Activated CD4-positive, alpha-beta T cell treated with anti-CD3 and anti-CD28 coated beads, Interleukin-2, amount 10 ng/mL, durations not matched to agents 7 days and 5 days (primary cell): ENCODE measurements around the gene CFL1. TPM values are rescaled to one million over a fixed set of nuclear protein-coding genes. Genes with fewer than 3 reads are reported as not detected.
A peak's percentile ranks its signal among the peaks of the same experiment; 100 is the strongest.

Experiments used
- CTCF ChIA-PET: fragments of 350-600 bp; sonication (Branson Sonifier 250); formaldehyde crosslinking; loops from one replicate; lab custom pipeline; 2021; ENCODE audit warnings: antibody characterized with exemption; lab: Charles Lee
- POLR2A ChIA-PET: fragments of 350-600 bp; sonication (Branson Sonifier 250); formaldehyde crosslinking; loops from one replicate; lab custom pipeline; 2021; ENCODE audit warnings: antibody characterized with exemption; lab: Charles Lee
- DNase-seq: peaks from one replicate; pipeline ENCODE4 v3.0.0-alpha.2; 2020
- H3K27ac Mint-ChIP-seq: one replicate; pipeline ENCODE4 v1.8.0; 2021; ENCODE audit warnings: mild to moderate bottlenecking, moderate library complexity, mixed read lengths
- H3K27me3 Mint-ChIP-seq: one replicate; pipeline ENCODE4 v1.8.0; 2021; ENCODE audit warnings: mixed read lengths
- H3K36me3 Mint-ChIP-seq: one replicate; pipeline ENCODE4 v1.8.0; 2021; ENCODE audit warnings: low read depth, mixed read lengths
- H3K4me1 Mint-ChIP-seq: one replicate; pipeline ENCODE4 v1.8.0; 2021; ENCODE audit warnings: mixed read lengths
- H3K4me3 Mint-ChIP-seq: one replicate; pipeline ENCODE4 v1.8.0; 2021; ENCODE audit warnings: mild to moderate bottlenecking, moderate library complexity, mixed read lengths
- H3K9me3 Mint-ChIP-seq: one replicate; pipeline ENCODE4 v1.8.0; 2021; ENCODE audit warnings: mixed read lengths
- total RNA-seq, 2 experiments: library from RNA; stranded (reverse); gene quantifications; one replicate each; pipeline ENCODE4 v1.2.3, GENCODE V29; 2021

The CFL1 gene
- 1,000 to 10,000 TPM; 1,543 to 1,707 TPM for total RNA-seq

DNA sequence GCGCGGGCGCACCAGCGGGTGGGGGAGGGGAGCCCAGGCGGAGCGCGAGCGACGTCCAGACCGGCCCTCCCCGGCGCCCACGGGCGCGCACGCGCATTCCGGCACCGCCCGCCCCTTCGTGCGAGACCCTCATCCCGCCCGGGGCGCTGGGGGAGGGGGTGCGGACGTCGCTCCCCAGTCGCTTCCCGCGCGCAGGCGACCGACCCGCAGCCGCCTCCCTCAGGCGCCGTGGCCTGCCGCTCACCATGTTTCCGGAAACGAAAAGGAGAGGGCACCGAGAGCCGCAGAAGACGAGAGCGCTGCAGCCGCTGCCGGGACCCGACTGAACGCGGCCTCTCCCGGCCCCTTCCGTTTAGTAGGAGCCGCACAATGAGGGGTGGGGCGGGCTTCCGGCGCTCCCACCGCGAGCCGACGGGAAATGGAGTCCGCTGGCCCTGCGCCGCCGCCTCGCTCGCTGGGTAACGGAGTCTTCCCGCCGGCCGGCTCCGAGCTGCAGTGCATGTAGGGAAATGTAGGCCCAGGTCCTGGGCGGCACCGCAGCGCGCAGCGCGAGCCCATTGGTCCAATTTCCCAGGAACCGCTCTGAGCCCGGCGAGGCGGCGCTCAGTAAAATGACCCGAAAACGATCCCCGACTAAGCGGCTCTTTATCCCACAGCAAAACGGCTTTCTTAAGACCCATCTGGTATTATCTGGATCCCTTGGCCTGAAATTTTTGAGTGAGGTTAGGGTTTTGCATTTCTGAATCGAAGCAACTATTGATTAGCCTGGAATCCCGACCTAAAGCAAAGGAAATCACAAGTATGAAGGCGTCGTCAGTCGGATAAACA, at the start of gene CFL1:
Gene CFL1 (minus strand): TSS at position 328 of the 828 bp plus-strand sequence. CDS start 81 bp downstream, at position 247.
- Mint-ChIP-seq H3K36me3 (peaks cover 54% of the 10 kb centered on the region), H3K4me1 (peaks cover 60% of the 10 kb centered on the region), H3K27ac (peak within 1 kb of the TSS; percentile 99), H3K9me3 (no peaks in the 10 kb centered on the region), H3K27me3 (no peaks in the 10 kb centered on the region), H3K4me3 (peak within 1 kb of the TSS; percentile 97)
- CTCF ChIA-PET = interaction anchor here (0.6 to 25.8 kb wide), 11 partner anchors 7 to 1136 kb away, joined by 3 to 590 read pairs (median 20); partner anchors contain the start of genes AP5B1, CCDC85B, CTSW and FIBP
- POLR2A ChIA-PET = interaction anchor here (0.6 to 1.0 kb wide), 3 partner anchors 9 to 137 kb away, joined by 3 read pairs; partner anchors contain the start of gene RNASEH2C
- peak; percentile 98 for DNase-seq

DNA sequence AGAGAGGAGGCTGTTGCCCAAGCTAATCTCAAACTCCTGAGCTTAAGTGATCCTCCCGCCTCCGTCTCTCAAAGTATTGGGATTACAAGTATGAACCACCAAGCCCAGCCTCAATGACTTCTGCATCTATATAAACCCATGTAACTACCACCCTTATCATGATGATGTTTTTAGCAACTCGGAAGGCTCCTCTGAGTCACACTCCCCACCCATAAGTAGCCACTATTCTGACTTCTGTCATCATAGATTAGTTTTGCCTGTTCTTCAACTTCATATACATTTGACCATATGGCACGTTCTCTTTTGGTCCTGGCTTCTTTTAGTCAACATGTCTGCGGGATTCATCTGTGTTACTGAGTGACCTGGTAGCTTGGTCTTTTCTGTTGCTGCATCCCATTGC, 48.6 kb upstream of the CFL1 start:
- no peak for DNase-seq
- H3K27me3 Mint-ChIP-seq = peaks cover 19% of the 10 kb centered on the region
- peaks cover 15% of the 10 kb centered on the region for H3K4me1 Mint-ChIP-seq
- H3K36me3 Mint-ChIP-seq = no peaks in the 10 kb centered on the region
- H3K27ac Mint-ChIP-seq = no peak overlapping the region
- POLR2A ChIA-PET = no interaction called here
- H3K4me3 Mint-ChIP-seq = no peak overlapping the region
- H3K9me3 Mint-ChIP-seq = no peaks in the 10 kb centered on the region
- CTCF ChIA-PET = interaction anchor here (0.6 to 24.0 kb wide), 5 partner anchors 8 to 1440 kb away, joined by 3 to 340 read pairs (median 4); partner anchors contain the start of genes CCDC85B and FIBP

DNA sequence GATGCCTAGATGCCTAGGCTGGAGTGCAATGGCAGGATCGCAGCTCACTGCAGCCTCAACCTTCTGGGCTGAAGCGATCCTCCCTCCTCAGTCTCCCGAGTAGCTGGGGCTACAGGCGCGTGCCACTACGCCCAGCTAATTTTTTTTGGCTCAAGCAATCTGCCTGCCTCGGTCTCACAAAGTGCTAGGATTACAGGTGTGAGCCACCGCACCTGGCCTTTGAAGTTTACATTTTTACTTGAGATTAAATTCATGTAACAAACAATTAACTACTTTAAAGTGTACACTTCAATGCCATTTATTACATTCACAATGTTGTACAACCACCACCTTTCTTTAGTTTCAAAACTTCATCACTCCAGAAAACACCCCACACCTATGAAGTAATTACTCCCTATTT, 45.7 kb upstream of the CFL1 start:
- ChIA-PET CTCF (interaction anchor here (1.1 to 24.0 kb wide), 3 partner anchors 15 to 192 kb away, joined by 3 to 340 read pairs (median 8); partner anchors contain the start of genes CCDC85B, FIBP and KAT5), POLR2A (no interaction called here)
- Mint-ChIP-seq H3K4me1 (peaks cover 19% of the 10 kb centered on the region), H3K9me3 (no peaks in the 10 kb centered on the region), H3K36me3 (no peaks in the 10 kb centered on the region), H3K4me3 (no peak overlapping the region), H3K27ac (no peak overlapping the region), H3K27me3 (peaks cover 19% of the 10 kb centered on the region)
- DNase-seq = no peak

DNA sequence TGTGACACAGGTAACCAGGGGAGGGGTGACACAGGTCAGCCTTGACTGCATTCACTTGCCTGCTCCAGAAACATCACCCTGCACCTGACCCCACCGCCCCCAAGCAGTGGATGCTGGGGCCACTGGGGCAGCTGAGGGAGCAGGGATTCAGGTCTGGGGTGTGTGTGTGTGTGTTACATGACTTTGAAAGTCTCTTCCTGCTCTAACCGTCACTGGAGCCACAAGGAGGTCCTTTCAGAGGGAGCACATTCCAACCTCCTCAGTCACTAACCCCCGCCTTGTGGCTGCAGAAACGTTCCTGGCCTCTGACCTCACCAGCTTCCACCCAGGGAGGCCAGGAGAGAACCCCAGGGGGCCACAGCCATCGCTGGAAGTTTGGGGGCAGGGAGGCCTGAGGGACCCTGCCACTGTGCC, 45.1 kb upstream of the CFL1 start:
- ChIA-PET CTCF (interaction anchor here (1.0 to 24.0 kb wide), 5 partner anchors 14 to 265 kb away, joined by 3 to 340 read pairs (median 3); partner anchors contain the start of genes CCDC85B, FIBP, KAT5 and SIPA1), POLR2A (no interaction called here)
- DNase-seq = no peak
- H3K4me1 Mint-ChIP-seq = peaks cover 19% of the 10 kb centered on the region
- H3K9me3 Mint-ChIP-seq = no peaks in the 10 kb centered on the region
- no peak overlapping the region for H3K27ac Mint-ChIP-seq
- H3K36me3 Mint-ChIP-seq = no peaks in the 10 kb centered on the region
- H3K27me3 Mint-ChIP-seq = peaks cover 19% of the 10 kb centered on the region
- no peak overlapping the region for H3K4me3 Mint-ChIP-seq

DNA sequence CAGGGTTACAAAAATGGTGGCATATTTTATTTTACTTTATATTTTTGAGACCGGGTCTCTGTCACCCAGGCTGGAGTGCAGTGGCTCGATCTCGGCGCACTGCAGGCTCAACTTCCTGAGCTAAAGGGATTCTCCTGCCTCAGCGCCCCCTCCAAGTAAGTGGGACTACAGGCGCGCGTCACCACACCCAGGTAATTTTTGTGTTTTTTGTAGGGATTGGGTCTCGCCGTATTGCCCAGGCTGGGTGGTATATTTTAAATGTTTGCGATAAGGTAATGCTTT, 42.9 kb upstream of the CFL1 start:
- Mint-ChIP-seq H3K27me3 (peaks cover 12% of the 10 kb centered on the region), H3K9me3 (no peaks in the 10 kb centered on the region), H3K27ac (peak overlapping the region; percentile 68), H3K4me1 (peaks cover 28% of the 10 kb centered on the region), H3K36me3 (no peaks in the 10 kb centered on the region), H3K4me3 (peak overlapping the region; percentile 56)
- POLR2A ChIA-PET = interaction anchor here (0.6 to 0.9 kb wide), 2 partner anchors 11 to 12 kb away, joined by 3 to 5 read pairs; partner anchors contain the start of genes CCDC85B and FIBP
- no peak for DNase-seq
- CTCF ChIA-PET = interaction anchor here (0.7 to 24.0 kb wide), 11 partner anchors 8 to 189 kb away, joined by 3 to 340 read pairs (median 5); partner anchors contain the start of genes CCDC85B, FIBP and KAT5

DNA sequence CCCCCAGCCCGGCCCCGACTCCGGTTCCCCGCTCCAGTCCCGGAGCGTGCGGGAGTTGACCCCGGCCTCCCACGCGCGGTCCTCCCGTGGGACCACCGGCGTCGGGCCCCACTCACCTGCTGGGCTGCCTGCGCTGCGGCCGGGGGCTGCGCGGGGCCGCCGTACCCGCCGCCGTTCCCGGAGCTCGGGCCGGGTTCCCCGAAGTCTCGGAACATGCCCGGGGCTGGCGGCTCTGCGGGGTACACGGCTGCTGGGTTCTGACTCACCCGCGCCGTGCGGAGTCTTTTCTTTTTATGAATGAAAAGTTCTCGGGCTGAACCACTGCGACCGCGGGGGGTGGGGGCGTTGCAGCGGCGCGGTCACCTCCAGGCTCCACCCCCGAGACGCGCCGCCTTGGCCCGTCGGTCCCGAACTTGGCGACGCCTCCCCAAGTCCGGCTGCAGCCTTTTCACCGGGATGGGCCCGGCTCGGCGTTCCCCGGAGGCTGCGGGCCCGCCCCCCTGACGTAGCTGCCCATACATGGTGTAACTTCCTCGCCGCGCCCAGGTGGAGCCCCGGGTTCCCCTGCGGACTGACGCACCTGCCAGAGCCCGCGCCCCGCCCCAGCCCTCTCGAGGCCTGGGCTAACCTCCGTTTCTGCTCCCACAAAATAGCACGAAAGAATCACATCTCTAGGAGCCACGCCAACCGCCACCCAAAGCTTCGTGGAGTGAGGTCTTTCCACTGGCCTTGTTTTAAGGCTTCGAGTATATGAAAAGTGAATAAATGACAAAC, 42.3 kb upstream of the CFL1 start, which contains the start of gene FOSL1:
Gene FOSL1 (minus strand): TSS at position 264 of the 774 bp plus-strand sequence. CDS start 49 bp downstream, at position 215.
- peak; percentile 93 for DNase-seq
- H3K27ac Mint-ChIP-seq = peak within 1 kb of the TSS; percentile 75
- H3K4me1 Mint-ChIP-seq = peaks cover 33% of the 10 kb centered on the region
- ChIA-PET CTCF (interaction anchor here (0.7 to 24.0 kb wide), 9 partner anchors 9 to 81 kb away, joined by 3 to 340 read pairs (median 5); partner anchors contain the start of genes CCDC85B and FIBP), POLR2A (interaction anchor here (0.6 to 0.9 kb wide), 2 partner anchors 10 to 12 kb away, joined by 3 to 5 read pairs; partner anchors contain the start of genes CCDC85B and FIBP)
- peaks cover 11% of the 10 kb centered on the region for H3K27me3 Mint-ChIP-seq
- H3K9me3 Mint-ChIP-seq = no peaks in the 10 kb centered on the region
- peak within 1 kb of the TSS; percentile 63 for H3K4me3 Mint-ChIP-seq
- no peaks in the 10 kb centered on the region for H3K36me3 Mint-ChIP-seq

DNA sequence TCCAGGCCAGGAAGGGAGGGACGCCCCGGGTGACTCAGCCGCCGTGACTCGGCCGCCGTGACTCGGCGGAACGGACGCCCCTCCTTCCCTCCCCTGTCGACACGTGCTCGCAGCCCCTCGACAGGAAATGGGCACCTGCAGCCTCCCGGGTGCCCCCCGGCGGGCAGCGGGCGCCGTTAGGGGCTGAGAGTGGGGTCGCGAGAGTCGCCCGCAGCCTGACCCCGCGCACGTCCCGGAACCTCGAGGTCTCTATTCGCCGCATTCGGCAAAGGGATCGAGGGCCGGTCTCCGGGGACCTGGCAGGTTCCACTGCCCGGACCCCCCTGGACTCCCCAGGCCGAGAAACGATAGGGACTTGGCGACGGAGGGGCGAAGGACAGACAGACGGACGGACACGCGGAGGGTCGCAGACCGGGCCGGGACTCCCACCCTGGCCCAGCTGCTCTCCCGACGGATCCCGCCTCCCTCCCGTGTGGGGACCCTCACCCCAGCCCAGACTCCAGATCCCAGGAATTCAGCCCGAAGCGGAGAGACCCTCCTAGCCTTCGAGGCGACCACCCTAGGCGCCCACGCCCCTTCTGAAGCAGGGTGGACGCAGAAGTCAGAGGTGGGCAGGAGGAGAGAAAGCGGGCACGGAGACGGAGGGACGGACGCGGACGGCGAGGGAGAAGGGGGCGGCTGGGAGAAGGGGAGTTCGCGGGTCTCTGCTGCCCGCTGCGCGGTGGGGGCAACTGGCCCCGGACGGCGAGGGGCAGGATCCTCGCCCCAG, 41.6 kb upstream of the CFL1 start:
- CTCF ChIA-PET = interaction anchor here (1.3 to 24.2 kb wide), 4 partner anchors 11 to 48 kb away, joined by 3 to 590 read pairs (median 172); partner anchors contain the start of genes CCDC85B, CFL1, CTSW and EFEMP2
- no peaks in the 10 kb centered on the region for H3K36me3 Mint-ChIP-seq
- H3K27me3 Mint-ChIP-seq = peaks cover 11% of the 10 kb centered on the region
- H3K9me3 Mint-ChIP-seq = no peaks in the 10 kb centered on the region
- H3K27ac Mint-ChIP-seq = peak overlapping the region; percentile 75
- POLR2A ChIA-PET = no interaction called here
- peak overlapping the region; percentile 63 for H3K4me3 Mint-ChIP-seq
- peak; percentile 49 for DNase-seq
- peaks cover 36% of the 10 kb centered on the region for H3K4me1 Mint-ChIP-seq

DNA sequence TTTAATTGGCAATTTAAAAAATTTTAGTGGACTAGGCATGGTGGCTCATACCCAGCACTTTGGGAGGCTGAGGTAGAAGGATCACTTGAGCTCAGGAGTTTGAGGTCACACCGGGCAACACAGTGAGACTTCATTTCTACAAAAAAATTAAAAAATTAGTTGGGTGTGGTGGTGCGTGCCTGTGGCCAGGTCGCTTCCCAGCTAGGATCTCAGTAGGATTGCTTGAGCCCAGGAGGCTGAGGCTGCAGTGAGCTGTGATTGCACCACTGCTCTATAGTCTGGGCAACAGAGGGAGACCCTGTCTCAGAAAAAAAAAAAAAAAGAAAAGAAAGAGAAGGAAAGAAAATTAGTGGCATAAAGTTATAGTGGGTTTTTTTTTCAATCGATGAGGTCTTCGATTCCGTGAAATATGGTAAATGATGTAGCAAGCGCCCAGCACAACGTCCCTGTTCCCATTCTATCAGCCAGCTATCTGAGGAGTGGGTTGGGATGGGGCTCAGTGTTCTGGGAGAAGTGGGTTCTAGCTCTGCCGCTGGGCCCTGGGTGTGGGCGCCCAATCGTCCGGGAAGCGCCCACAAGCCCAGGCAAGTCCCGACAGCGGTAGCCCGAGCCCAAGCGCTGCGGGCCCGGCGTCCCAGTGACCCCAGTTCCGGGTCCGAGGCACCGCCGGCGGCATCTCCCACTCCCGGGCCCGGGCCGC, 40.8 kb upstream of the CFL1 start:
- Mint-ChIP-seq H3K4me3 (peak overlapping the region; percentile 69), H3K9me3 (no peaks in the 10 kb centered on the region), H3K4me1 (peaks cover 42% of the 10 kb centered on the region), H3K27me3 (peaks cover 8% of the 10 kb centered on the region), H3K36me3 (no peaks in the 10 kb centered on the region), H3K27ac (peak overlapping the region; percentile 62)
- CTCF ChIA-PET = interaction anchor here (0.9 to 24.2 kb wide), 4 partner anchors 10 to 47 kb away, joined by 3 to 590 read pairs (median 172); partner anchors contain the start of genes CCDC85B, CFL1, CTSW and EFEMP2
- DNase-seq = no peak
- POLR2A ChIA-PET = no interaction called here

DNA sequence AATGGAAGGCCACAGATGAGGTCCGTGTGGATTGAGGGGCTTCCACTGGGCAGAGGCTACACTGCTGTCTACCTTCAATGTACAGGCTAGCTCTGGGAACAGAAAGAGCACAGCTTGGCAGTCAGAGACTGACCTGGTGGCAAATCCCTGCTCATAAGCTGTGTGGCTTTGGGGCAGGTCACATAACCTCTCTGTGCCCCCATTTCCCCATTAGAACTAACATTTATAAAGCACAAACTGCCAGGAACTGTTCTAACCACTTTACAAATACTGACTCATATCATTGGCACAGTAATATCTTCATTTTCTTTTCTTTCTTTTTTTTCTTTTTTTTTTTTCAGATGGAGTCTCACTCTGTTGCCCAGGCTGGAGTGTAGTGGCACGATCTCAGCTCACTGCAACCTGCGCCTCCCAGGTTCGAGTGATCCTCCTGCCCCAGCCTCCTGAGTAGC, 39.1 kb upstream of the CFL1 start:
- H3K4me1 Mint-ChIP-seq = peaks cover 55% of the 10 kb centered on the region
- peak overlapping the region; percentile 41 for H3K27ac Mint-ChIP-seq
- DNase-seq = no peak
- peaks cover 5% of the 10 kb centered on the region for H3K36me3 Mint-ChIP-seq
- H3K9me3 Mint-ChIP-seq = no peaks in the 10 kb centered on the region
- ChIA-PET POLR2A (no interaction called here), CTCF (interaction anchor here (24.0 to 24.2 kb wide), 2 partner anchors 8 to 27 kb away, joined by 340 to 590 read pairs; partner anchors contain the start of genes CCDC85B, CFL1, CTSW and EFEMP2)
- no peak overlapping the region for H3K4me3 Mint-ChIP-seq
- H3K27me3 Mint-ChIP-seq = peaks cover under 1% of the 10 kb centered on the region

DNA sequence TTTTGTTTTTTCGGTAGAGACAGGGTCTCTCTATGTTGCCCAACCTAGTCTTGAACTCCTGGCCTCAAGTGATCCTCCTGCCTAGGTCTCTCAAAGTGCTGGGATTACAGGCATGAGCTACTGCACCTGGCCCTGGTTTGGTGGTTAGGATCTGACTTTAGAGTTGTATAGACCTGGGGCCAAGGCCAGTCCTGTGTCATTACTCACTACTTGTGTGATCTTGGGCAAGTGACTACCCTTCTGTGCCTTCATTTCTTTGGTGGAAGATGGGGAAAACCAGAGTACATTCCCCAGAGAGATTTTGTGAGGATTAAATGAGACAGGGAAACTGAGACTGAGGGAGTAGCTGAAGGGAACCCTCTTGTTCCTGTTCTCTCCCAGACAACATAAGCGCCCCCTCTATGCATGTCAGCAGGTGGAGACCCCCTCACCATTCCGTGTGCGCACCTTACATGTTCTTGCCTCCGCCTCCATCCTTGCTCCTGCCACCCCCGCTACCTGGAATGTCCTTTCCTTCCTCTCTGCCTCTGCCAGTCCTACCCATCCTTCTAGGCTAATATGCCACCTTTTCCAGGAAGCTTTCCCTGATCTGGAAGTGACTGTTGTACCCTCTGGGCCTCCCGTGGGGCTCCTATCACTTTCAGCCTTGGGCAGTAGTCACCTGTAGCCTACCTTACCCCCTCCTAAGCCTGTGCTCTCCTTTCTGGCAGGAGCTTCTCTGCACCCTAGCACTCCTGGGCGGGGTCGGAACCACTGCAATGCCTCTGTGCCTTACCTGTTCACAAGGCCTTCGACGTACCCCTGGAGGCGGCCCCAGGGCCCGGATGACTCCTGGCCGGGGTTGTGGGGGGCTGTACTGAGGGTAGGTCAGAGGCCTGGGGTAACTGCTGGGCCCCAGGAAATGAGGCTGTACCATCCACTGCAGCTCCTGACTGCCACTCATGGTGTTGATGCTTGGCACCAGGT, 38.3 kb upstream of the CFL1 start:
- H3K36me3 Mint-ChIP-seq = peaks cover 5% of the 10 kb centered on the region
- no peak for DNase-seq
- H3K9me3 Mint-ChIP-seq = no peaks in the 10 kb centered on the region
- no peak overlapping the region for H3K4me3 Mint-ChIP-seq
- ChIA-PET POLR2A (no interaction called here), CTCF (interaction anchor here (1.1 to 24.2 kb wide), 3 partner anchors 7 to 27 kb away, joined by 6 to 590 read pairs (median 340); partner anchors contain the start of genes CCDC85B, CFL1, CTSW and EFEMP2)
- peak overlapping the region; percentile 6 for H3K27ac Mint-ChIP-seq
- peaks cover 53% of the 10 kb centered on the region for H3K4me1 Mint-ChIP-seq
- H3K27me3 Mint-ChIP-seq = no peaks in the 10 kb centered on the region
